Esophagus muscularis mucosa (tissue), 3 donors: ENCODE data around the gene CTNND1.

ENCODE experiments used
- CTCF ChIP-seq, 3 experiments: fragments of 200-600 bp in 2 of 3; fragments of 450-650 bp in 1 of 3; sonication (generic) in 2 of 3; IDR thresholded peaks; one replicate each; pipeline ENCODE4 v1.5.1; 2017 to 2019; ENCODE audit warnings: antibody characterized with exemption in 3 of 3, mild to moderate bottlenecking in 2 of 3, moderate library complexity in 1 of 3
- POLR2A ChIP-seq: fragments of 450-650 bp; IDR thresholded peaks from one replicate; pipeline ENCODE4 v1.6.1; 2017; ENCODE audit warnings: antibody characterized with exemption, moderate library complexity, mild to moderate bottlenecking, low read depth
- POLR2AphosphoS5 ChIP-seq, 2 donors: sonication (generic); formaldehyde crosslinking; IDR thresholded peaks; one replicate each; pipeline ENCODE4 v1.6.1; 2017; ENCODE audit warnings: antibody characterized with exemption in 2 of 2

- TF ChIP-seq POLR2A (no peak), CTCF (IDR thresholded peaks at IDR 0.05) (no peak), POLR2AphosphoS5 (IDR thresholded peaks at IDR 0.05) (no peak)
These were observed 3.4 kb upstream of the CTNND1 start for GRCh38 chr11:57758174-57758573.
